ENCODE results near the gene ULK4.
"Not testable (repeated sequence)": the region's sequence is repeated elsewhere in the genome, so short reads cannot be mapped to it uniquely, and the experiment has no call there.

Gene ULK4

GRCh38 chr3:41450416-41451231 is 511.3 kb downstream of the ULK4 start:
- H3K4me2 ChIP-seq (ENCODE audit: low read length): no peak overlapping the region
- H3K4me3 ChIP-seq (ENCODE audit: low read length): no peak overlapping the region
- no peaks in the 10 kb centered on the region for H4K20me1 ChIP-seq (ENCODE audit: control insufficient read depth, insufficient read depth, low read depth, low read length)
- H3K4me1 ChIP-seq (ENCODE audit: control insufficient read depth, low read length): no peaks in the 10 kb centered on the region
- H3K9me3 ChIP-seq (ENCODE audit: control insufficient read depth, insufficient read depth, low read length): no peaks in the 10 kb centered on the region
- H3K9me2 ChIP-seq (replicated peaks; ENCODE audit: control insufficient read depth, low read length): no peaks in the 10 kb centered on the region
- no peaks in the 10 kb centered on the region for H3K36me3 ChIP-seq (ENCODE audit: control insufficient read depth, low read length)
- no peaks in the 10 kb centered on the region for H3K79me2 ChIP-seq (ENCODE audit: control insufficient read depth, low read length)
- TF ChIP-seq CTCF (IDR thresholded peaks at IDR 0.05; ENCODE audit: low read depth, low read length, poor library complexity, severe bottlenecking) (no peak), EZH2phosphoT487 (IDR thresholded peaks at IDR 0.05; ENCODE audit: borderline replicate concordance, low read length) (no peak)
- no peak overlapping the region for H3K27ac ChIP-seq (ENCODE audit: low read depth, low read length)
- no peaks in the 10 kb centered on the region for H3K27me3 ChIP-seq (ENCODE audit: control insufficient read depth, low read length)
- H3F3A ChIP-seq (ENCODE audit: control insufficient read depth, insufficient read depth): no peaks in the 10 kb centered on the region

GRCh38 chr3:41448396-41448795 is 513.5 kb downstream of the ULK4 start:
- H3K4me3 ChIP-seq (ENCODE audit: low read length): no peak overlapping the region
- no peaks in the 10 kb centered on the region for H3K79me2 ChIP-seq (ENCODE audit: control insufficient read depth, low read length)
- H3K36me3 ChIP-seq (ENCODE audit: control insufficient read depth, low read length): no peaks in the 10 kb centered on the region
- H4K20me1 ChIP-seq (ENCODE audit: control insufficient read depth, insufficient read depth, low read depth, low read length): no peaks in the 10 kb centered on the region
- no peak overlapping the region for H3K27ac ChIP-seq (ENCODE audit: low read depth, low read length)
- H3K9me2 ChIP-seq (replicated peaks; ENCODE audit: control insufficient read depth, low read length): no peaks in the 10 kb centered on the region
- no peaks in the 10 kb centered on the region for H3F3A ChIP-seq (ENCODE audit: control insufficient read depth, insufficient read depth)
- TF ChIP-seq CTCF (IDR thresholded peaks at IDR 0.05; ENCODE audit: low read depth, low read length, poor library complexity, severe bottlenecking) (no peak), EZH2phosphoT487 (IDR thresholded peaks at IDR 0.05; ENCODE audit: borderline replicate concordance, low read length) (no peak)
- no peaks in the 10 kb centered on the region for H3K9me3 ChIP-seq (ENCODE audit: control insufficient read depth, insufficient read depth, low read length)
- no peaks in the 10 kb centered on the region for H3K27me3 ChIP-seq (ENCODE audit: control insufficient read depth, low read length)
- no peak overlapping the region for H3K4me2 ChIP-seq (ENCODE audit: low read length)
- H3K4me1 ChIP-seq (ENCODE audit: control insufficient read depth, low read length): no peaks in the 10 kb centered on the region

- Histone ChIP-seq H3F3A (ENCODE audit: control insufficient read depth, insufficient read depth) (no peaks in the 10 kb centered on the region), H3K9me3 (ENCODE audit: control insufficient read depth, insufficient read depth, low read length) (no peaks in the 10 kb centered on the region), H3K4me2 (ENCODE audit: low read length) (no peak overlapping the region), H3K9me2 (replicated peaks; ENCODE audit: control insufficient read depth, low read length) (no peaks in the 10 kb centered on the region), H3K79me2 (ENCODE audit: control insufficient read depth, low read length) (no peaks in the 10 kb centered on the region), H4K20me1 (ENCODE audit: control insufficient read depth, insufficient read depth, low read depth, low read length) (no peaks in the 10 kb centered on the region), H3K27ac (ENCODE audit: low read depth, low read length) (no peak overlapping the region), H3K27me3 (ENCODE audit: control insufficient read depth, low read length) (no peaks in the 10 kb centered on the region), H3K36me3 (ENCODE audit: control insufficient read depth, low read length) (no peaks in the 10 kb centered on the region), H3K4me1 (ENCODE audit: control insufficient read depth, low read length) (no peaks in the 10 kb centered on the region), H3K4me3 (ENCODE audit: low read length) (no peak overlapping the region)
- TF ChIP-seq EZH2phosphoT487 (IDR thresholded peaks at IDR 0.05; ENCODE audit: borderline replicate concordance, low read length) (no peak), CTCF (IDR thresholded peaks at IDR 0.05; ENCODE audit: low read depth, low read length, poor library complexity, severe bottlenecking) (no peak)
These were observed 514.2 kb downstream of the ULK4 start for GRCh38 chr3:41447701-41448100.

- H3K4me1 ChIP-seq (ENCODE audit: control insufficient read depth, low read length); H3K27ac ChIP-seq (ENCODE audit: low read depth, low read length); H3K36me3 ChIP-seq (ENCODE audit: control insufficient read depth, low read length); H3K4me2 ChIP-seq (ENCODE audit: low read length); H3K9me2 ChIP-seq (replicated peaks; ENCODE audit: control insufficient read depth, low read length); H3K4me3 ChIP-seq (ENCODE audit: low read length); H3F3A ChIP-seq (ENCODE audit: control insufficient read depth, insufficient read depth); H3K79me2 ChIP-seq (ENCODE audit: control insufficient read depth, low read length); H4K20me1 ChIP-seq (ENCODE audit: control insufficient read depth, insufficient read depth, low read depth, low read length); H3K27me3 ChIP-seq (ENCODE audit: control insufficient read depth, low read length); H3K9me3 ChIP-seq (ENCODE audit: control insufficient read depth, insufficient read depth, low read length): not testable (repeated sequence)
These were observed 515.6 kb downstream of the ULK4 start for GRCh38 chr3:41446316-41446715.

All from DOHH2 (cell line).